PC-3 (cell line): ENCODE measurements around the gene MRFAP1L1.

Source experiments
- CTCF ChIP-seq: fragments of 300-600 bp; sonication (generic); conservative IDR thresholded peaks from 2 replicates; pipeline ENCODE4 v1.5.1; 2017; ENCODE audit warnings: antibody characterized with exemption, low read depth, mild to moderate bottlenecking, low read length
- EZH2 ChIP-seq: fragments of 300-600 bp; sonication (generic); IDR thresholded peaks from one replicate; pipeline ENCODE4 v1.6.1; 2017; ENCODE audit warnings: antibody characterized with exemption, mild to moderate bottlenecking, low read length; ENCODE audit not compliant: unreplicated experiment
- EZH2phosphoT487 ChIP-seq: fragments of 300-600 bp; sonication (generic); IDR thresholded peaks from 2 replicates; pipeline ENCODE4 v1.6.1; 2018; ENCODE audit warnings: mild to moderate bottlenecking, antibody characterized with exemption, low read length, borderline replicate concordance

GRCh38 chr4:6658209-6658595, 51.5 kb downstream of the MRFAP1L1 start:
- TF ChIP-seq CTCF (no peak), EZH2 (no peak), EZH2phosphoT487 (no peak)
